Upper lobe of left lung (tissue), 4 donors: ENCODE results near the gene SEC16A.

Source experiments
- CTCF ChIP-seq, 6 experiments: fragments of 450-650 bp in 4 of 6; fragments of 200-600 bp in 2 of 6; sonication (generic) in 2 of 6; IDR thresholded peaks; one replicate each; pipeline ENCODE4 v1.5.1; 2016 to 2019; ENCODE audit warnings: antibody characterized with exemption in 6 of 6
- EP300 ChIP-seq, 4 donors: sonication (generic); formaldehyde crosslinking; IDR thresholded peaks; one replicate each; pipeline ENCODE4 v1.5.1; 2017; ENCODE audit warnings: antibody characterized with exemption in 4 of 4, control low read depth in 2 of 4

GRCh38 chr9:136396219-136396515, 86.7 kb downstream of the SEC16A start:
- TF ChIP-seq EP300 (IDR thresholded peaks at IDR 0.05) (no peak), CTCF (IDR thresholded peaks at IDR 0.05) (no peak)
